Activated CD4-positive, alpha-beta memory T cell treated with anti-CD3 and anti-CD28 coated beads for 36 hours (primary cell): Measurements from ENCODE around the gene NSUN5. TPM values are rescaled to one million over a fixed set of nuclear protein-coding genes. Genes with fewer than 3 reads are reported as not detected.
"Not testable (repeated sequence)": the region's sequence is repeated elsewhere in the genome, so short reads cannot be mapped to it uniquely, and the experiment has no call there.

Source experiments
- CTCF ChIA-PET: fragments of 350-600 bp; sonication (Branson Sonifier 250); formaldehyde crosslinking; loops from one replicate; lab custom pipeline; 2021; ENCODE audit warnings: antibody characterized with exemption, inconsistent platforms; lab: Charles Lee
- POLR2A ChIA-PET: fragments of 350-600 bp; sonication (Branson Sonifier 250); formaldehyde crosslinking; loops from one replicate; lab custom pipeline; 2021; ENCODE audit warnings: antibody characterized with exemption; lab: Charles Lee
- DNase-seq: peaks from one replicate; pipeline ENCODE4 v3.0.0-alpha.2; 2020
- H3K27ac Mint-ChIP-seq: one replicate; pipeline ENCODE4 v1.8.0; 2021; ENCODE audit warnings: mixed read lengths
- H3K27me3 Mint-ChIP-seq: one replicate; pipeline ENCODE4 v1.8.0; 2021; ENCODE audit warnings: mixed read lengths
- H3K36me3 Mint-ChIP-seq: one replicate; pipeline ENCODE4 v1.8.0; 2021; ENCODE audit warnings: mixed read lengths
- H3K4me1 Mint-ChIP-seq: one replicate; pipeline ENCODE4 v1.8.0; 2021; ENCODE audit warnings: low read depth, mixed read lengths
- H3K4me3 Mint-ChIP-seq: one replicate; pipeline ENCODE4 v1.8.0; 2021; ENCODE audit warnings: mild to moderate bottlenecking, mixed read lengths
- H3K9me3 Mint-ChIP-seq: one replicate; pipeline ENCODE4 v1.8.0; 2021; ENCODE audit warnings: mixed read lengths
- intact Hi-C: fragments of 100-400 bp; cut with micrococcal nuclease; formaldehyde crosslinking; loops from one replicate; pipeline ENCODE4 v1.15.1; 2023
- total RNA-seq, 2 experiments: library from RNA; stranded (reverse); gene quantifications; one replicate each; pipeline ENCODE4 v1.2.3, GENCODE V29; 2021

Gene NSUN5
- total RNA-seq, 2 experiments from 2014 or later: 51.2 to 55.5 TPM

- H3K27ac Mint-ChIP-seq, H3K9me3 Mint-ChIP-seq, intact Hi-C loops, DNase-seq, POLR2A ChIA-PET, CTCF ChIA-PET, H3K27me3 Mint-ChIP-seq, H3K4me3 Mint-ChIP-seq: not testable (repeated sequence)
- peaks cover 33% of the 10 kb centered on the region for H3K36me3 Mint-ChIP-seq
- H3K4me1 Mint-ChIP-seq: peaks cover 26% of the 10 kb centered on the region
These were observed 3.8 kb downstream of the NSUN5 start for GRCh38 chr7:73304612-73305387.

GRCh38 chr7:73304071-73304470 lies 4.6 kb downstream of the NSUN5 start:
- Mint-ChIP-seq H3K4me3 (no peak overlapping the region), H3K36me3 (peaks cover 33% of the 10 kb centered on the region), H3K4me1 (peaks cover 23% of the 10 kb centered on the region), H3K27ac (no peak overlapping the region), H3K27me3 (no peaks in the 10 kb centered on the region), H3K9me3 (no peaks in the 10 kb centered on the region)
- ChIA-PET POLR2A (interaction anchor here (0.5 kb wide), 1 partner anchor 381 kb away, joined by 3 read pairs; no protein-coding TSS in a partner anchor), CTCF (no interaction called here)
- no peak for DNase-seq
- intact Hi-C loops: no loop called here

- ChIA-PET CTCF (no interaction called here), POLR2A (no interaction called here)
- H3K27me3 Mint-ChIP-seq: no peaks in the 10 kb centered on the region
- H3K9me3 Mint-ChIP-seq: no peaks in the 10 kb centered on the region
- H3K36me3 Mint-ChIP-seq: peaks cover 32% of the 10 kb centered on the region
- peaks cover 22% of the 10 kb centered on the region for H3K4me1 Mint-ChIP-seq
- H3K27ac Mint-ChIP-seq: no peak overlapping the region
- intact Hi-C loops: no loop called here
- DNase-seq: no peak
- no peak overlapping the region for H3K4me3 Mint-ChIP-seq
These were observed 5.1 kb downstream of the NSUN5 start for GRCh38 chr7:73303546-73303945.

- POLR2A ChIA-PET, intact Hi-C loops, H3K27ac Mint-ChIP-seq, H3K9me3 Mint-ChIP-seq, CTCF ChIA-PET, DNase-seq, H3K27me3 Mint-ChIP-seq, H3K4me3 Mint-ChIP-seq: not testable (repeated sequence)
- Mint-ChIP-seq H3K4me1 (peaks cover 18% of the 10 kb centered on the region), H3K36me3 (peaks cover 27% of the 10 kb centered on the region)
These were observed 5.8 kb downstream of the NSUN5 start for GRCh38 chr7:73302846-73303245.

- peaks cover 15% of the 10 kb centered on the region for H3K36me3 Mint-ChIP-seq
- intact Hi-C loops, H3K4me3 Mint-ChIP-seq, H3K4me1 Mint-ChIP-seq, POLR2A ChIA-PET, H3K27me3 Mint-ChIP-seq, H3K9me3 Mint-ChIP-seq, H3K27ac Mint-ChIP-seq, CTCF ChIA-PET, DNase-seq: not testable (repeated sequence)
These were observed 7.5 kb downstream of the NSUN5 start for GRCh38 chr7:73301108-73301507.

GRCh38 chr7:73299812-73300211 lies 8.8 kb downstream of the NSUN5 start:
- POLR2A ChIA-PET, H3K9me3 Mint-ChIP-seq, CTCF ChIA-PET, intact Hi-C loops, H3K4me3 Mint-ChIP-seq, H3K4me1 Mint-ChIP-seq, H3K27ac Mint-ChIP-seq, DNase-seq, H3K27me3 Mint-ChIP-seq: not testable (repeated sequence)
- H3K36me3 Mint-ChIP-seq: peaks cover 11% of the 10 kb centered on the region

GRCh38 chr7:73297706-73298105 lies 10.9 kb downstream of the NSUN5 start:
- intact Hi-C loops: not testable (repeated sequence)

GRCh38 chr7:73297235-73297634 lies 11.4 kb downstream of the NSUN5 start:
- CTCF ChIA-PET, POLR2A ChIA-PET, H3K27ac Mint-ChIP-seq, DNase-seq, H3K9me3 Mint-ChIP-seq, H3K27me3 Mint-ChIP-seq, H3K4me1 Mint-ChIP-seq, intact Hi-C loops, H3K4me3 Mint-ChIP-seq, H3K36me3 Mint-ChIP-seq: not testable (repeated sequence)

More at GRCh38 chr7:73297706-73298105, 10.9 kb downstream of the NSUN5 start:
- H3K4me3 Mint-ChIP-seq, H3K27ac Mint-ChIP-seq, DNase-seq, POLR2A ChIA-PET, H3K36me3 Mint-ChIP-seq, H3K27me3 Mint-ChIP-seq, CTCF ChIA-PET, H3K9me3 Mint-ChIP-seq, H3K4me1 Mint-ChIP-seq: not testable (repeated sequence)

GRCh38 chr7:73277210-73277609 lies 31.4 kb downstream of the NSUN5 start:
- H3K4me3 Mint-ChIP-seq, H3K4me1 Mint-ChIP-seq, H3K36me3 Mint-ChIP-seq, POLR2A ChIA-PET, intact Hi-C loops, H3K9me3 Mint-ChIP-seq, CTCF ChIA-PET, H3K27ac Mint-ChIP-seq, H3K27me3 Mint-ChIP-seq, DNase-seq: not testable (repeated sequence)

GRCh38 chr7:73267813-73268212 lies 40.8 kb downstream of the NSUN5 start:
- H3K27ac Mint-ChIP-seq, DNase-seq, H3K4me3 Mint-ChIP-seq, H3K9me3 Mint-ChIP-seq, POLR2A ChIA-PET, H3K36me3 Mint-ChIP-seq, H3K27me3 Mint-ChIP-seq, intact Hi-C loops, CTCF ChIA-PET, H3K4me1 Mint-ChIP-seq: not testable (repeated sequence)

GRCh38 chr7:73266719-73267368 lies 41.8 kb downstream of the NSUN5 start:
- H3K27me3 Mint-ChIP-seq, DNase-seq, CTCF ChIA-PET, H3K27ac Mint-ChIP-seq, intact Hi-C loops, H3K9me3 Mint-ChIP-seq, POLR2A ChIA-PET, H3K36me3 Mint-ChIP-seq, H3K4me1 Mint-ChIP-seq, H3K4me3 Mint-ChIP-seq: not testable (repeated sequence)

- intact Hi-C loops, H3K4me1 Mint-ChIP-seq, H3K9me3 Mint-ChIP-seq, CTCF ChIA-PET, H3K27me3 Mint-ChIP-seq, POLR2A ChIA-PET, H3K27ac Mint-ChIP-seq, H3K4me3 Mint-ChIP-seq, DNase-seq, H3K36me3 Mint-ChIP-seq: not testable (repeated sequence)
These were observed 46.2 kb downstream of the NSUN5 start for GRCh38 chr7:73262416-73262815.
